K562 (cell line): ENCODE data around the gene FXN.

Experiments
- KLF1 ChIP-seq: fragments of 450-650 bp; IDR thresholded peaks from 2 replicates; pipeline ENCODE4 v1.6.1; 2016; ENCODE audit warnings: missing genetic modification characterization, missing compliant biosample characterization
- LARP7 ChIP-seq: fragments of 450-650 bp; IDR thresholded peaks from 2 replicates; pipeline ENCODE4 v1.6.1; 2016
- MAFF ChIP-seq: IDR thresholded peaks from 2 replicates; pipeline ENCODE4 v1.6.1; 2012; ENCODE audit warnings: low read length, improper control_type of control experiment
- MXI1 ChIP-seq: IDR thresholded peaks from 2 replicates; pipeline ENCODE4 v1.6.1; 2011; ENCODE audit warnings: low read depth, mild to moderate bottlenecking, improper control_type of control experiment, low read length
- SETDB1 ChIP-seq: IDR thresholded peaks from one replicate; pipeline ENCODE4 v1.6.1; 2012; ENCODE audit warnings: low read length, control low read depth, inconsistent platforms
- U2AF2 ChIP-seq: fragments of 200-400 bp; formaldehyde crosslinking; optimal IDR thresholded peaks from 2 replicates; pipeline ENCODE3; 2017; ENCODE audit warnings: low read depth, mild to moderate bottlenecking, low read length
- ZBTB7A ChIP-seq: IDR thresholded peaks from 2 replicates; pipeline ENCODE4 v1.6.1; 2011; ENCODE audit warnings: low read depth, mild to moderate bottlenecking, low read length, moderate library complexity, borderline replicate concordance; ENCODE audit not compliant: control insufficient read depth
- ZNF165 ChIP-seq: fragments of 250-450 bp; sonication (Bioruptor Pico); IDR thresholded peaks from 2 replicates; pipeline ENCODE4 v1.4.0; 2020; ENCODE audit warnings: borderline replicate concordance
- TF ChIP-seq, protein P1 (sequence below): sonication (generic); formaldehyde crosslinking; IDR thresholded peaks from 2 replicates; pipeline ENCODE4 v1.8.1; 2023; ENCODE audit warnings: mild to moderate bottlenecking, missing genetic modification reagents
- TF ChIP-seq, protein P2 (sequence below), 2 experiments: fragments of 150-350 bp in 1 of 2; IDR thresholded peaks; 2 replicates each; pipeline ENCODE4 v1.6.1; 2012 to 2016; ENCODE audit warnings: low read depth in 2 of 2, low read length in 2 of 2, mild to moderate bottlenecking in 1 of 2, moderate library complexity in 1 of 2

- TF ChIP-seq, protein P1, sequence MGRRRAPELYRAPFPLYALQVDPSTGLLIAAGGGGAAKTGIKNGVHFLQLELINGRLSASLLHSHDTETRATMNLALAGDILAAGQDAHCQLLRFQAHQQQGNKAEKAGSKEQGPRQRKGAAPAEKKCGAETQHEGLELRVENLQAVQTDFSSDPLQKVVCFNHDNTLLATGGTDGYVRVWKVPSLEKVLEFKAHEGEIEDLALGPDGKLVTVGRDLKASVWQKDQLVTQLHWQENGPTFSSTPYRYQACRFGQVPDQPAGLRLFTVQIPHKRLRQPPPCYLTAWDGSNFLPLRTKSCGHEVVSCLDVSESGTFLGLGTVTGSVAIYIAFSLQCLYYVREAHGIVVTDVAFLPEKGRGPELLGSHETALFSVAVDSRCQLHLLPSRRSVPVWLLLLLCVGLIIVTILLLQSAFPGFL (CRISPR knock-in tag) = no peak
- no peak for TF ChIP-seq SETDB1
- TF ChIP-seq, protein P2, sequence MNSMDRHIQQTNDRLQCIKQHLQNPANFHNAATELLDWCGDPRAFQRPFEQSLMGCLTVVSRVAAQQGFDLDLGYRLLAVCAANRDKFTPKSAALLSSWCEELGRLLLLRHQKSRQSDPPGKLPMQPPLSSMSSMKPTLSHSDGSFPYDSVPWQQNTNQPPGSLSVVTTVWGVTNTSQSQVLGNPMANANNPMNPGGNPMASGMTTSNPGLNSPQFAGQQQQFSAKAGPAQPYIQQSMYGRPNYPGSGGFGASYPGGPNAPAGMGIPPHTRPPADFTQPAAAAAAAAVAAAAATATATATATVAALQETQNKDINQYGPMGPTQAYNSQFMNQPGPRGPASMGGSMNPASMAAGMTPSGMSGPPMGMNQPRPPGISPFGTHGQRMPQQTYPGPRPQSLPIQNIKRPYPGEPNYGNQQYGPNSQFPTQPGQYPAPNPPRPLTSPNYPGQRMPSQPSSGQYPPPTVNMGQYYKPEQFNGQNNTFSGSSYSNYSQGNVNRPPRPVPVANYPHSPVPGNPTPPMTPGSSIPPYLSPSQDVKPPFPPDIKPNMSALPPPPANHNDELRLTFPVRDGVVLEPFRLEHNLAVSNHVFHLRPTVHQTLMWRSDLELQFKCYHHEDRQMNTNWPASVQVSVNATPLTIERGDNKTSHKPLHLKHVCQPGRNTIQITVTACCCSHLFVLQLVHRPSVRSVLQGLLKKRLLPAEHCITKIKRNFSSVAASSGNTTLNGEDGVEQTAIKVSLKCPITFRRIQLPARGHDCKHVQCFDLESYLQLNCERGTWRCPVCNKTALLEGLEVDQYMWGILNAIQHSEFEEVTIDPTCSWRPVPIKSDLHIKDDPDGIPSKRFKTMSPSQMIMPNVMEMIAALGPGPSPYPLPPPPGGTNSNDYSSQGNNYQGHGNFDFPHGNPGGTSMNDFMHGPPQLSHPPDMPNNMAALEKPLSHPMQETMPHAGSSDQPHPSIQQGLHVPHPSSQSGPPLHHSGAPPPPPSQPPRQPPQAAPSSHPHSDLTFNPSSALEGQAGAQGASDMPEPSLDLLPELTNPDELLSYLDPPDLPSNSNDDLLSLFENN (IDR thresholded peaks at IDR 0.05; ENCODE audit: low read depth in 2 of 2, low read length in 2 of 2) = no peak
- no peak for TF ChIP-seq KLF1 (tag)
- TF ChIP-seq U2AF2 = no peak
- TF ChIP-seq ZNF165 (CRISPR knock-in tag) = no peak
- TF ChIP-seq LARP7 = no peak
- no peak for TF ChIP-seq ZBTB7A
- TF ChIP-seq MXI1 = no peak
- no peak for TF ChIP-seq MAFF
Observed at GRCh38 chr9:69073103-69073502, 37.6 kb downstream of the FXN start.
